Measurements from ENCODE around the gene SUMO1. TPM values are rescaled to one million over a fixed set of nuclear protein-coding genes. Genes with fewer than 3 reads are reported as not detected.

The SUMO1 gene
- total and polyA plus RNA-seq, 9 of the 15 experiments (the other 6 are each of a cell fraction or from before 2014, with no cell fraction given): 63.7 to 292 (median 92.0) TPM

- TF ChIP-seq TEAD4 (IDR thresholded peaks at IDR 0.05; ENCODE audit: low read length) (peak; percentile 48), TEAD4 (CRISPR knock-in tag; IDR thresholded peaks at IDR 0.05; ENCODE audit: borderline replicate concordance) (no peak), HMGXB4 (CRISPR knock-in tag; IDR thresholded peaks at IDR 0.05) (no peak), SNRNP70 (optimal IDR thresholded peaks at IDR 0.05; ENCODE audit: low read depth, low read length) (no peak), SUPT5H (IDR thresholded peaks at IDR 0.05) (peak; percentile 97), DNMT1 (IDR thresholded peaks at IDR 0.05) (no peak), ZNF408 (CRISPR knock-in tag; IDR thresholded peaks at IDR 0.05; ENCODE audit: low read depth) (no peak), ZNF280B (CRISPR knock-in tag; IDR thresholded peaks at IDR 0.05) (no peak), PCBP2 (IDR thresholded peaks at IDR 0.05; ENCODE audit: low read depth, low read length, poor library complexity, severe bottlenecking) (no peak), ZNF143 (CRISPR knock-in tag; IDR thresholded peaks at IDR 0.05) (peak; percentile 81), VEZF1 (CRISPR knock-in tag; IDR thresholded peaks at IDR 0.05) (no peak), ZNF699 (CRISPR knock-in tag; IDR thresholded peaks at IDR 0.05; ENCODE audit: insufficient replicate concordance) (no peak), HBP1 (CRISPR knock-in tag; IDR thresholded peaks at IDR 0.05) (no peak), ZNF695 (CRISPR knock-in tag; IDR thresholded peaks at IDR 0.05) (no peak), PURB (CRISPR knock-in tag; IDR thresholded peaks at IDR 0.05; ENCODE audit: low read depth) (no peak), GABPB1 (CRISPR knock-in tag; IDR thresholded peaks at IDR 0.05) (peak; percentile 91), IFI16 (CRISPR knock-in tag; IDR thresholded peaks at IDR 0.05) (no peak)
These were observed 27.3 kb upstream of the SUMO1 start, which contains the start of gene NOP58 (continued) for GRCh38 chr2:202265467-202266277.

All from K562 (cell line).